ENCODE measurements around the gene TM9SF4.

Gene TM9SF4

GRCh38 chr20:32209850-32210605 lies 100.5 kb downstream of the TM9SF4 start:
- DNase-seq = no peak

- DNase-seq = no peak
Measured at GRCh38 chr20:32213870-32214269, 104.4 kb downstream of the TM9SF4 start.

- no peak for DNase-seq
Measured at GRCh38 chr20:32215147-32215546, 105.6 kb downstream of the TM9SF4 start.

GRCh38 chr20:32215729-32216128 lies 106.2 kb downstream of the TM9SF4 start:
- no peak for DNase-seq

GRCh38 chr20:32216179-32217142 lies 106.9 kb downstream of the TM9SF4 start:
- DNase-seq = no peak

Data from KG1 (cell line).